ENCODE data around the gene EXOC3L4.

EXOC3L4 gene

GRCh38 chr14:103104654-103105452 lies 10.3 kb downstream of the EXOC3L4 start (continued):
- TF ChIP-seq AEBP2 (tag by site-specific recombination; IDR thresholded peaks at IDR 0.05; ENCODE audit: borderline replicate concordance) (no peak), ZNF341 (tag by site-specific recombination; IDR thresholded peaks at IDR 0.05; ENCODE audit: low read depth) (no peak), ZNF311 (tag by site-specific recombination; IDR thresholded peaks at IDR 0.05; ENCODE audit: borderline replicate concordance) (0 out of 2 replicates have a peak, but pooled peaks have one; percentile 64), ZNF221 (tag by site-specific recombination; IDR thresholded peaks at IDR 0.05; ENCODE audit: borderline replicate concordance) (no peak), ZNF146 (tag by site-specific recombination; IDR thresholded peaks at IDR 0.05) (peak; percentile 46), ZNF324 (tag by site-specific recombination; IDR thresholded peaks at IDR 0.05) (peak; percentile 94), PRDM6 (tag by site-specific recombination; IDR thresholded peaks at IDR 0.05) (no peak), ZNF366 (tag by site-specific recombination; conservative IDR thresholded peaks at IDR 0.05) (peak; percentile 88), ZNF501 (tag by site-specific recombination; IDR thresholded peaks at IDR 0.05) (peak; percentile 94), SCRT1 (tag by site-specific recombination; IDR thresholded peaks at IDR 0.05; ENCODE audit: borderline replicate concordance) (peak; percentile 74; the same call in 1 of the 2 replicates), KLF10 (tag by site-specific recombination; IDR thresholded peaks at IDR 0.05) (no peak), IKZF3 (tag by site-specific recombination; IDR thresholded peaks at IDR 0.05) (no peak), SP7 (tag by site-specific recombination; IDR thresholded peaks at IDR 0.05) (peak; percentile 89), PRDM1 (tag by site-specific recombination; IDR thresholded peaks at IDR 0.05) (no peak), TCF7L2 (IDR thresholded peaks at IDR 0.05; ENCODE audit: borderline replicate concordance, low read depth, low read length) (no peak), ZNF140 (tag by site-specific recombination; IDR thresholded peaks at IDR 0.05) (no peak), ELK4 (IDR thresholded peaks at IDR 0.05; ENCODE audit: borderline replicate concordance, low read depth, low read length) (no peak), ZNF398 (tag by site-specific recombination; IDR thresholded peaks at IDR 0.05) (peak; percentile 92), ZNF239 (tag by site-specific recombination; IDR thresholded peaks at IDR 0.05) (peak; percentile 88; the same call in 1 of the 2 replicates), ZXDB (tag by site-specific recombination; IDR thresholded peaks at IDR 0.05) (peak; percentile 75), SP2 (tag by site-specific recombination; IDR thresholded peaks at IDR 0.05) (0 out of 2 replicates have a peak, but pooled peaks have one; percentile 33), ZNF580 (tag by site-specific recombination; IDR thresholded peaks at IDR 0.05) (peak; percentile 80), ZNF391 (tag by site-specific recombination; IDR thresholded peaks at IDR 0.05; ENCODE audit: borderline replicate concordance, low read depth) (peak; percentile 98), FEZF1 (tag by site-specific recombination; IDR thresholded peaks at IDR 0.05) (no peak), ZNF335 (tag by site-specific recombination; conservative IDR thresholded peaks at IDR 0.05) (peak; percentile 71), ZNF488 (tag by site-specific recombination; IDR thresholded peaks at IDR 0.05) (peak; percentile 87), ZNF692 (tag by site-specific recombination; IDR thresholded peaks at IDR 0.05) (peak; percentile 77), ZSCAN16 (tag by site-specific recombination; IDR thresholded peaks at IDR 0.05) (peak; percentile 26; the same call in 1 of the 2 replicates), PBX3 (CRISPR knock-in tag; IDR thresholded peaks at IDR 0.05) (no peak)
